ENCODE measurements around the gene TMEM263. TPM values are rescaled to one million over a fixed set of nuclear protein-coding genes. Genes with fewer than 3 reads are reported as not detected.

TMEM263 gene
- total RNA-seq, 1 donor from 2014 or later = 26.5 TPM

DNA sequence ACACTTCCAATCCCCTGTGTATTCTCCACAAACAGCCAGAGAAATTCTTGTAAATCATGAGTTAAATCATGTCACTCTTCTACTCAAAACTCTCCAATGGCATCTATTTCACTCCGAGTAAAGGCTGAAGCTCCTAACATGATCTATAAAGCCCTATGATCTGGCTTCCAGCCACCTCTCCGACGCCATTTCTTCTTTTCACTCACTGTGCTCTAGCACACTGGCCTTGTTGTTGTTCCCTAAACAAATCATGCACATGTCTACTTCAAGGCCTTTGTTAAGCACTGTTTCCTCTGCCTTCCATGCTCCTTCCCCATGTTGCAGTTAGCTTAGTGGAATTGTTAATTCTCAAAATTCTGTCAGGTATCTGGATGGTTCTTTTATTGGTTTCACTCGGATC lies 61.3 kb downstream of the TMEM263 start:
- DNase-seq (no peak), ATAC-seq (no peak)
- TF ChIP-seq CTCF (IDR thresholded peaks at IDR 0.05) = no peak
- Histone ChIP-seq H3K27me3 (ENCODE audit: low read depth) (no peaks in the 10 kb centered on the region), H3K4me1 (no peaks in the 10 kb centered on the region), H3K27ac (no peak overlapping the region), H3K36me3 (peaks cover 13% of the 10 kb centered on the region), H3K9me3 (no peaks in the 10 kb centered on the region), H3K4me3 (no peak overlapping the region)
- intact Hi-C loops (cut with DNase I) = no loop called here

- TF ChIP-seq CTCF (IDR thresholded peaks at IDR 0.05) = no peak
- DNase-seq = no peak
- peaks cover 13% of the 10 kb centered on the region for H3K36me3 ChIP-seq
- H3K4me3 ChIP-seq = no peak overlapping the region
- no peaks in the 10 kb centered on the region for H3K4me1 ChIP-seq
- H3K27me3 ChIP-seq (ENCODE audit: low read depth) = no peaks in the 10 kb centered on the region
- H3K9me3 ChIP-seq = no peaks in the 10 kb centered on the region
- intact Hi-C loops (cut with DNase I) = no loop called here
- H3K27ac ChIP-seq = no peak overlapping the region
- ATAC-seq = no peak
Measured at GRCh38 chr12:107019546-107019945, 63.8 kb downstream of the TMEM263 start.

Other genes with a start within 250 kb of the TMEM263 start
- gene RIC8B, start 181.2 kb upstream of the TMEM263 start, total RNA-seq = 16.7 TPM
- 13.6 TPM for gene MTERF2, start 31.2 kb downstream of the TMEM263 start, total RNA-seq
- 18.8 TPM for gene CRY1, start 137.6 kb downstream of the TMEM263 start, total RNA-seq